Ovary (tissue), 3 donors: ENCODE measurements around the gene RIPOR3.

Experiments used
- CTCF ChIP-seq, 3 donors: fragments of 450-650 bp in 2 of 3; fragments of 200-600 bp in 1 of 3; IDR thresholded peaks; one replicate each; pipeline versions ENCODE4 v1.5.1 to v1.8.0; 2016 to 2022; ENCODE audit warnings: antibody characterized with exemption in 3 of 3, mild to moderate bottlenecking in 1 of 3
- EP300 ChIP-seq: sonication (generic); formaldehyde crosslinking; IDR thresholded peaks from one replicate; pipeline ENCODE4 v1.6.1; 2017; ENCODE audit warnings: antibody characterized with exemption
- POLR2A ChIP-seq: fragments of 450-650 bp; IDR thresholded peaks from one replicate; pipeline ENCODE4 v1.6.1; 2017; ENCODE audit warnings: antibody characterized with exemption, mild to moderate bottlenecking, moderate library complexity
- donor health status: DM: no; HTN: no; CAD: no.

DNA sequence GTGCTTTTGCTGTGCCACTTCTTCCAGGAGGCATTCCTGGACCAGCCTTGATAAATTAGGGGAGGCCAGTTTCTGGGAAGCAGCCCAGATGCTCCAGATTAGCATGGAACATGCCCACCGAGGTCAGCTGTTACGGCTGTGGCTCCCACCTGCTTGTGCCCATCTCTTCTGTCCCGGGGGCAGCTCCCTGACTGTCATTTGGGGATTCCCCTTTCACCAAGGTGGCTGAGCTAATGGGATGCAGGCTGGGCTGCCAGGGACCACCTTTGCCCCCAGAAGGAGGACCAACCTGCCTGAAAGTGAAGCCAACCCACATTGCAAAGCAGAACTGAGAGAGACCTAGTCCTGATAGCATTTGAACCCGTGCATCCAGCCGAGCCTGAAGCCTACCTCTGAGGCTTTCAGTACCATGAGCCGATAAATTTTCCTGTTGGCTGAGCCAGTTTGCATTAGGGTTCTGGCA, 95.9 kb downstream of the RIPOR3 start:
- TF ChIP-seq POLR2A, result no peak
- no peak for TF ChIP-seq CTCF (IDR thresholded peaks at IDR 0.05)
- TF ChIP-seq EP300, result no peak
